ENCODE results near the gene ENOX1.

GRCh38 chr13:43482641-43483040, 304.1 kb downstream of the ENOX1 start:
- no peak for TF ChIP-seq REST (IDR thresholded peaks at IDR 0.05; ENCODE audit: insufficient read depth in 1 of 2, low read depth in 2 of 2, low read length in 2 of 2)
- TF ChIP-seq POLR2AphosphoS5 (IDR thresholded peaks at IDR 0.05; ENCODE audit: low read depth, low read length), result no peak
- TF ChIP-seq TAF1 (IDR thresholded peaks at IDR 0.05; ENCODE audit: borderline replicate concordance, insufficient read depth, low read length), result no peak

All from PFSK-1 (cell line).